ENCODE data around the gene LPCAT1.

The LPCAT1 gene

GRCh38 chr5:1480806-1481205 is 43.0 kb downstream of the LPCAT1 start:
- no peak overlapping the region for H3K27ac ChIP-seq (ENCODE audit: insufficient read depth in 1 of 2, low read depth in 1 of 2, low read length in 2 of 2, poor library complexity in 1 of 2, severe bottlenecking in 2 of 2)
- POLR2A ChIA-PET, result no interaction called here
- peaks cover 0 to 28% (median 26%) of the 10 kb centered on the region in 4 experiments for H3K36me3 ChIP-seq (ENCODE audit: control insufficient read depth in 4 of 4, insufficient read depth in 4 of 4, low read length in 3 of 4)

DNA sequence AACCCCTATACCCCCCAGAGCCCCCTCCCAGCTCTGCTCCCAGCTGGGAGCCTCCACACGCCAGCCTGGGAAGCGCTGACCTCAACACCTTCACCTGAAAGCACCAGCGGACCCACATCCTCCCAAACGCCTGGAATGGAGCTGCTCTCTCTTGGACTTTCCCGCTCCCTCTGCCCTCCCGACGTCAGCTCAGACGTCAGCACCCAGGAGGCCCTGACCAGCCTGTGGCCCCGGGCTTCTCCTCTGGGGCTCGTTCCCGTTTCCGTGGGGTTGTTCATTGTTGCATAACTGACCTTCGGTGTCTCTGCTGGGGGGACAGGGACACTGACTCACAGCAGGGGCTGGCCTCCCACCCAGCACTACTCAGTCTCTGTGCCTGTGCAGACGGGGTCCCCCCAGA is 43.5 kb downstream of the LPCAT1 start:
- peaks cover 0 to 11% (median 4%) of the 10 kb centered on the region in 4 experiments for H3K4me1 ChIP-seq (ENCODE audit: control extremely low read depth in 1 of 4, control insufficient read depth in 4 of 4, insufficient read depth in 4 of 4, low read length in 3 of 4)
- no peak overlapping the region for H3K27ac ChIP-seq (ENCODE audit: insufficient read depth in 1 of 2, low read depth in 1 of 2, low read length in 2 of 2, poor library complexity in 1 of 2, severe bottlenecking in 2 of 2)
- ChIA-PET POLR2A (no interaction called here), CTCF (interaction anchor here (1.0 to 2.5 kb wide), 12 partner anchors 10 to 173 kb away, joined by 3 to 8 read pairs (median 6); no protein-coding TSS in a partner anchor)
- WGBS (ENCODE audit: insufficient coverage), result 82% methylated on average over 14 of the region's 14 CpGs
- DNase-seq, result no peak
- H3K27me3 ChIP-seq (replicated peaks in 2 of 5; ENCODE audit: control insufficient read depth in 4 of 5, insufficient read depth in 5 of 5, low read length in 4 of 5), result no peaks in the 10 kb centered on the region
- H3K36me3 ChIP-seq (ENCODE audit: control insufficient read depth in 4 of 4, insufficient read depth in 4 of 4, low read length in 3 of 4), result peaks cover 0 to 27% (median 23%) of the 10 kb centered on the region in 4 experiments
- no peaks in the 10 kb centered on the region for H3K9me3 ChIP-seq (ENCODE audit: control extremely low read depth in 1 of 5, control insufficient read depth in 4 of 5, insufficient read depth in 2 of 5, low read depth in 1 of 5, low read length in 4 of 5)
- no peak overlapping the region for H3K4me3 ChIP-seq (ENCODE audit: control insufficient read depth in 1 of 7, extremely low read depth in 1 of 7, insufficient read depth in 4 of 7, low read depth in 2 of 7, low read length in 6 of 7)

More at GRCh38 chr5:1480806-1481205, 43.0 kb downstream of the LPCAT1 start:
- 96% methylated on average over 8 of the region's 12 CpGs for WGBS (ENCODE audit: insufficient coverage)
- Histone ChIP-seq H3K4me1 (ENCODE audit: control extremely low read depth in 1 of 4, control insufficient read depth in 4 of 4, insufficient read depth in 4 of 4, low read length in 3 of 4) (peaks cover 0 to 11% (median 4%) of the 10 kb centered on the region in 4 experiments), H3K9me3 (ENCODE audit: control extremely low read depth in 1 of 5, control insufficient read depth in 4 of 5, insufficient read depth in 2 of 5, low read depth in 1 of 5, low read length in 4 of 5) (no peaks in the 10 kb centered on the region), H3K4me3 (ENCODE audit: control insufficient read depth in 1 of 7, extremely low read depth in 1 of 7, insufficient read depth in 4 of 7, low read depth in 2 of 7, low read length in 6 of 7) (no peak overlapping the region), H3K27me3 (replicated peaks in 2 of 5; ENCODE audit: control insufficient read depth in 4 of 5, insufficient read depth in 5 of 5, low read length in 4 of 5) (no peaks in the 10 kb centered on the region)
- no peak for DNase-seq
- CTCF ChIA-PET, result interaction anchor here (1.0 to 2.5 kb wide), 7 partner anchors 11 to 164 kb away, joined by 4 to 8 read pairs (median 6); no protein-coding TSS in a partner anchor

DNA sequence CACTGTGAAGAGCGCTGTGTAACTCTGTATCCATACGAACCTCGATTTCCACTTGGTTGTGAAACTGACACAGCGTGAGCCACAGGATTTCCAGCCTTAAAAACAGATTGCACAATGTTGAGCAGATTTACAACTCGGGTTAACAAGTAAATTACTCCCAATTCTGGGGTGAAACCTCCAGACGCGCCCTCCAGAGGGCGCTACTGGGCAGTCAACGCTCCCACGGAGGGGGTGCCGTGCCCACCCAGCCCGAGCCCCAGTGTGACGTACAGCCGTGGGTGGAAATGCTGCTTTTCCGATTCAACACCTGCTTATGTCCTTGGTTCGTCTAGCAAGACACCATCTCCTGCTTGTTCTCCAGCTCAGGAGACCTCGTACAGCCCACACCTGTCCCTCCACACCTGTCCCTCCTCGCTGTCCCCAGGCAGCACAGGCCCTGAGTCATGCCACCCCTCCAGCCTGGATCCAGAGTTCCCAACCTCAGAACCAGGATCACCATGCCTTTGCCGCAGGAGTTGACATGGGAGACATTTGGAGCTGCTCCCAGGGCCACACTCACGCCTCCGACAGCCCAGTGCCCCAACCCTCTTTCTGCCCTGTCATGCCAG is 44.1 kb downstream of the LPCAT1 start:
- H3K9me3 ChIP-seq (ENCODE audit: control extremely low read depth in 1 of 5, control insufficient read depth in 4 of 5, insufficient read depth in 2 of 5, low read depth in 1 of 5, low read length in 4 of 5), result no peaks in the 10 kb centered on the region
- H3K27me3 ChIP-seq (replicated peaks in 2 of 5; ENCODE audit: control insufficient read depth in 4 of 5, insufficient read depth in 5 of 5, low read length in 4 of 5), result no peaks in the 10 kb centered on the region
- ChIA-PET CTCF (interaction anchor here (1.0 to 2.5 kb wide), 16 partner anchors 9 to 173 kb away, joined by 3 to 8 read pairs (median 4); no protein-coding TSS in a partner anchor), POLR2A (no interaction called here)
- H3K4me1 ChIP-seq (ENCODE audit: control extremely low read depth in 1 of 4, control insufficient read depth in 4 of 4, insufficient read depth in 4 of 4, low read length in 3 of 4), result peaks cover 0 to 11% (median 4%) of the 10 kb centered on the region in 4 experiments
- WGBS (ENCODE audit: insufficient coverage), result 36% methylated on average over 21 of the region's 21 CpGs
- H3K4me3 ChIP-seq (ENCODE audit: control insufficient read depth in 1 of 7, extremely low read depth in 1 of 7, insufficient read depth in 4 of 7, low read depth in 2 of 7, low read length in 6 of 7), result no peak overlapping the region
- DNase-seq, result peak; percentile 42 to 72 (median 67)
- peaks cover 4 to 32% (median 22%) of the 10 kb centered on the region in 4 experiments for H3K36me3 ChIP-seq (ENCODE audit: control insufficient read depth in 4 of 4, insufficient read depth in 4 of 4, low read length in 3 of 4)
- H3K27ac ChIP-seq (ENCODE audit: insufficient read depth in 1 of 2, low read depth in 1 of 2, low read length in 2 of 2, poor library complexity in 1 of 2, severe bottlenecking in 2 of 2), result no peak overlapping the region

DNA sequence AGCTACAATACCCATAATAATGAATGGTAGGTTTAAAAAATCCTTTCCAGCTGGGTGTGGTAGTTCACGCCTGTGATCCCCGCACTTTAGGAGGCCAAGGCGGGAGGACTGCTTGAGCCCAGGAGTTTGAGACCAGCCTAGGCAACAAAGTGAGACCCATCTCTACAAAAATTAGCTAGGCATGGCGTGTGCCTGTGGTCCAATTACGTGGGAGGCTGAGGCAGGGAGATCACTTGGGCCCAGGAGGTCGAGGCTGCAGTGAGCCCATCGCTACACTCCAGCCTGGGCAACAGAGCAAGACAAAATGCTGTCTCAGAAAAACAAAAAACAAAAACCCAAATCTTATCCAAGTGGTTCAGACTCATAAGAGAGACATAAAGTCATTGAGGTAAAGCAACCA is 44.7 kb downstream of the LPCAT1 start:
- POLR2A ChIA-PET, result no interaction called here
- CTCF ChIA-PET, result interaction anchor here (1.0 to 2.5 kb wide), 13 partner anchors 11 to 174 kb away, joined by 3 to 8 read pairs (median 4); no protein-coding TSS in a partner anchor

DNA sequence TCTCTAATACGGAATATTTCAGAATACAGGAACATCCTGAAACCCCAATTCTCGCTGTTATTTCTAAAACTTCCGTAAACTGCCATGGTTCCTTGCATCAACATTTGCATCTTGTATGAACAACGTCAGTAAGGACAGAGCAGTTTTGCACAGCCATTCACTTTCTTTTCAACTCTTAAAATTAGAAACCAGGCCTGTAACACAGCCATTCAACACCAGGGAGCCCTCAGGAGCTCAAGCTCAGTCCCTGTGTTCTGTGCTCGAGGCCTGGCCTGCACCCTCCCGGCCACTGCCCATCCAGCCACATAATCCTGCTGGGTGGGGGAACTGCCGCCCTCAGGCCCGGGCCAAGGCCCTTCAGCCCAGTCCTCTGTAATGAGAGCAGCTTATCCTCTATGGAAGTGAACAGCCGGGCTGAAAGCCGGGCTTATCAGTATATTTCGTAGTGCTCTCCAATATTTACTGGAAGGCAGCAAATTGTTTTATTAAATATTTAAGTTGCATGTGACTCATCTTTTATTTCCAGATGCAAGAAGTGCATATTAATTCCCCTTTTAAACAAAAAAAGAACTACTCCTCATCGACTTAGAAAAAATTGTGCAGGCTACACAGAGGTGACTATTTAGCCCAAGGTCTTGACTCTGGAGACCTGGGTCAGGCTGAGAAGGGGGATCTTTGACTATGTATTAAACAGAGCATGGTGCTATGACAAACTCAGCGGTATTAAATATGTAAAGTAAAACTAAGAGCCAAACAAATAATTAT is 45.3 kb downstream of the LPCAT1 start:
- H3K4me1 ChIP-seq (ENCODE audit: control extremely low read depth in 1 of 4, control insufficient read depth in 4 of 4, insufficient read depth in 4 of 4, low read length in 3 of 4), result peaks cover 0 to 11% (median 4%) of the 10 kb centered on the region in 4 experiments
- POLR2A ChIA-PET, result interaction anchor here (0.6 kb wide), 1 partner anchor 102 kb away, joined by 4 read pairs; no protein-coding TSS in a partner anchor
- DNase-seq, result no peak
- no peaks in the 10 kb centered on the region for H3K27me3 ChIP-seq (replicated peaks in 2 of 5; ENCODE audit: control insufficient read depth in 4 of 5, insufficient read depth in 5 of 5, low read length in 4 of 5)
- WGBS (ENCODE audit: insufficient coverage), result 99% methylated on average over 9 of the region's 13 CpGs
- CTCF ChIA-PET, result interaction anchor here (1.3 to 2.5 kb wide), 9 partner anchors 11 to 175 kb away, joined by 3 to 8 read pairs (median 4); no protein-coding TSS in a partner anchor
- peaks cover 4 to 36% (median 28%) of the 10 kb centered on the region in 4 experiments for H3K36me3 ChIP-seq (ENCODE audit: control insufficient read depth in 4 of 4, insufficient read depth in 4 of 4, low read length in 3 of 4)
- H3K27ac ChIP-seq (ENCODE audit: insufficient read depth in 1 of 2, low read depth in 1 of 2, low read length in 2 of 2, poor library complexity in 1 of 2, severe bottlenecking in 2 of 2), result no peak overlapping the region
- H3K4me3 ChIP-seq (ENCODE audit: control insufficient read depth in 1 of 7, extremely low read depth in 1 of 7, insufficient read depth in 4 of 7, low read depth in 2 of 7, low read length in 6 of 7), result no peak overlapping the region
- no peaks in the 10 kb centered on the region for H3K9me3 ChIP-seq (ENCODE audit: control extremely low read depth in 1 of 5, control insufficient read depth in 4 of 5, insufficient read depth in 2 of 5, low read depth in 1 of 5, low read length in 4 of 5)

More for the DNA sequence above, 44.7 kb downstream of the LPCAT1 start:
- H3K27me3 ChIP-seq (replicated peaks in 2 of 5; ENCODE audit: control insufficient read depth in 4 of 5, insufficient read depth in 5 of 5, low read length in 4 of 5), result no peaks in the 10 kb centered on the region
- DNase-seq, result no peak
- H3K4me1 ChIP-seq (ENCODE audit: control extremely low read depth in 1 of 4, control insufficient read depth in 4 of 4, insufficient read depth in 4 of 4, low read length in 3 of 4), result peaks cover 0 to 11% (median 4%) of the 10 kb centered on the region in 4 experiments
- no peak overlapping the region for H3K27ac ChIP-seq (ENCODE audit: insufficient read depth in 1 of 2, low read depth in 1 of 2, low read length in 2 of 2, poor library complexity in 1 of 2, severe bottlenecking in 2 of 2)
- peaks cover 4 to 31% (median 25%) of the 10 kb centered on the region in 4 experiments for H3K36me3 ChIP-seq (ENCODE audit: control insufficient read depth in 4 of 4, insufficient read depth in 4 of 4, low read length in 3 of 4)
- H3K9me3 ChIP-seq (ENCODE audit: control extremely low read depth in 1 of 5, control insufficient read depth in 4 of 5, insufficient read depth in 2 of 5, low read depth in 1 of 5, low read length in 4 of 5), result no peaks in the 10 kb centered on the region
- no peak overlapping the region for H3K4me3 ChIP-seq (ENCODE audit: control insufficient read depth in 1 of 7, extremely low read depth in 1 of 7, insufficient read depth in 4 of 7, low read depth in 2 of 7, low read length in 6 of 7)
- WGBS (ENCODE audit: insufficient coverage), result 100% methylated on average over 5 of the region's 7 CpGs

DNA sequence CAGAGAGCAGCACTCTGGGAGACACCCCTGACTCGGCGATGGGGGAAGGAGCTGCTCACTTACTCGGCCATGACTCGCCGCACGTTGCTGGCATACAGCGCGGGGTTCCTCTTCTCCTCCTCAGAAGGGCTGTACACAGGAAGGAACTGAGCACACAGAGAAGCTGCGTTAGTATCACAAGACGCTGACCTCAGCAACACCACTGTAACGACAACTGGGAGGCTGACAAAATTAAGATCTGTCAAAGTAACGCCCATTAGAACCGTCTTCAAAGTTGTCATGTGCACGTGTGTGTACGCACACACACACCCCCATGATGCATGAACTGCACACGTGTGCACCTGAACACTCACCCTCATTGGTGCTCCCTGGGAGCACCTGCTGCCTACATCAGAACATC is 46.4 kb downstream of the LPCAT1 start:
- CTCF ChIA-PET, result interaction anchor here (1.3 kb wide), 1 partner anchor 8 kb away, joined by 3 read pairs; no protein-coding TSS in a partner anchor
- DNase-seq, result peak in 2 of 3 donors; percentile 31 to 38

More for the DNA sequence above, 46.4 kb downstream of the LPCAT1 start:
- H3K27me3 ChIP-seq (replicated peaks in 2 of 5; ENCODE audit: control insufficient read depth in 4 of 5, insufficient read depth in 5 of 5, low read length in 4 of 5), result no peaks in the 10 kb centered on the region
- peaks cover 0 to 11% (median 4%) of the 10 kb centered on the region in 4 experiments for H3K4me1 ChIP-seq (ENCODE audit: control extremely low read depth in 1 of 4, control insufficient read depth in 4 of 4, insufficient read depth in 4 of 4, low read length in 3 of 4)
- H3K36me3 ChIP-seq (ENCODE audit: control insufficient read depth in 4 of 4, insufficient read depth in 4 of 4, low read length in 3 of 4), result peaks cover 7 to 47% (median 30%) of the 10 kb centered on the region in 4 experiments
- no peaks in the 10 kb centered on the region for H3K9me3 ChIP-seq (ENCODE audit: control extremely low read depth in 1 of 5, control insufficient read depth in 4 of 5, insufficient read depth in 2 of 5, low read depth in 1 of 5, low read length in 4 of 5)
- 81% methylated on average over 15 of the region's 16 CpGs for WGBS (ENCODE audit: insufficient coverage)
- H3K4me3 ChIP-seq (ENCODE audit: control insufficient read depth in 1 of 7, extremely low read depth in 1 of 7, insufficient read depth in 4 of 7, low read depth in 2 of 7, low read length in 6 of 7), result no peak overlapping the region
- POLR2A ChIA-PET, result no interaction called here
- no peak overlapping the region for H3K27ac ChIP-seq (ENCODE audit: insufficient read depth in 1 of 2, low read depth in 1 of 2, low read length in 2 of 2, poor library complexity in 1 of 2, severe bottlenecking in 2 of 2)

All from common myeloid progenitor, CD34-positive (primary cell).